ENCODE results near the gene LRP11. TPM values are rescaled to one million over a fixed set of nuclear protein-coding genes. Genes with fewer than 3 reads are reported as not detected.

LRP11 gene
- total and polyA plus RNA-seq, 10 of the 15 experiments (the other 5 are each of a cell fraction or from before 2014, with no cell fraction given): under 0.01 to 0.23 (median 0.03) TPM; not detected in 6

- 39% methylated on average over 6 of the region's 6 CpGs for WGBS (ENCODE audit: insufficient coverage, insufficient replicate concordance, low lambda C conversion rate, missing lambda C conversion rate)
- CTCF ChIA-PET: interaction anchor here (0.6 to 2.2 kb wide), 5 partner anchors 9 to 106 kb away, joined by 3 to 7 read pairs (median 3); no protein-coding TSS in a partner anchor
- RAD21 ChIA-PET (ENCODE audit: unreplicated experiment): interaction anchor here (0.6 kb wide), 1 partner anchor 31 kb away, joined by 3 read pairs; no protein-coding TSS in a partner anchor
- Histone ChIP-seq H4K20me1 (ENCODE audit: control insufficient read depth, insufficient read depth) (no peaks in the 10 kb centered on the region), H3K4me3 (no peak overlapping the region), H3K79me2 (ENCODE audit: control insufficient read depth, insufficient read depth, low read length) (no peaks in the 10 kb centered on the region), H3K27ac (ENCODE audit: control insufficient read depth, insufficient read depth) (no peak overlapping the region), H3K27me3 (replicated peaks in 1 of 2; ENCODE audit: control insufficient read depth in 2 of 2, insufficient read depth in 2 of 2, low read length in 1 of 2) (no peaks in the 10 kb centered on the region; a peak in 1 of 4 replicates), H3K9ac (ENCODE audit: control insufficient read depth, insufficient read depth, low read length) (no peak overlapping the region), H2AFZ (ENCODE audit: control insufficient read depth, low read depth, low read length) (no peak overlapping the region), H3K9me3 (replicated peaks; ENCODE audit: control insufficient read depth, insufficient read depth, low read length) (no peaks in the 10 kb centered on the region), H3K36me3 (ENCODE audit: control insufficient read depth in 2 of 2, insufficient read depth in 2 of 2, low read length in 1 of 2) (no peaks in the 10 kb centered on the region), H3K4me1 (ENCODE audit: control insufficient read depth, insufficient read depth, low read length) (no peaks in the 10 kb centered on the region), H3K4me2 (ENCODE audit: control insufficient read depth, insufficient read depth) (no peak overlapping the region)
- POLR2A ChIA-PET: interaction anchor here (0.6 kb wide), 1 partner anchor 69 kb away, joined by 4 read pairs; no protein-coding TSS in a partner anchor
- TF ChIP-seq NR2C2 (IDR thresholded peaks at IDR 0.05; ENCODE audit: borderline replicate concordance, control insufficient read depth, insufficient read length, low read depth) (no peak), RCOR1 (conservative IDR thresholded peaks at IDR 0.05; ENCODE audit: low read depth, low read length) (no peak), RBBP5 (conservative IDR thresholded peaks at IDR 0.05) (no peak)
- ATAC-seq: no peak
- BruUV-seq (replicated peaks): no TSS peak
- no peak for DNase-seq (ENCODE audit: low read depth, low spot score)
- intact Hi-C loops (cut with micrococcal nuclease; ENCODE audit: unreplicated experiment) (loop anchor here (5.0 kb wide), 1 partner anchor 109 kb away; no protein-coding TSS in a partner anchor), in situ Hi-C loops (cut with MboI) (loop anchor here (5.0 kb wide), 1 partner anchor 96 kb away; no protein-coding TSS in a partner anchor)
- SMC1A ChIA-PET (ENCODE audit: uncharacterized antibody, unreplicated experiment): interaction anchor here (0.6 to 1.1 kb wide), 2 partner anchors 9 to 15 kb away, joined by 4 to 5 read pairs; no protein-coding TSS in a partner anchor
- no peak for FAIRE-seq
Measured at GRCh38 chr6:149831308-149831820, 32.8 kb downstream of the LRP11 start.

- H3K9ac ChIP-seq (ENCODE audit: control insufficient read depth, insufficient read depth, low read length): no peak overlapping the region
- H4K20me1 ChIP-seq (ENCODE audit: control insufficient read depth, insufficient read depth): no peaks in the 10 kb centered on the region
- no peaks in the 10 kb centered on the region; a peak in 1 of 4 replicates for H3K27me3 ChIP-seq (replicated peaks in 1 of 2; ENCODE audit: control insufficient read depth in 2 of 2, insufficient read depth in 2 of 2, low read length in 1 of 2)
- WGBS (ENCODE audit: insufficient coverage, insufficient replicate concordance, low lambda C conversion rate, missing lambda C conversion rate): 65% methylated on average over 7 of the region's 7 CpGs
- FAIRE-seq: no peak
- ChIA-PET POLR2A (no interaction called here), CTCF (interaction anchor here (0.6 to 1.4 kb wide), 3 partner anchors 10 to 61 kb away, joined by 3 to 6 read pairs (median 3); no protein-coding TSS in a partner anchor), RAD21 (ENCODE audit: unreplicated experiment) (no interaction called here), SMC1A (ENCODE audit: uncharacterized antibody, unreplicated experiment) (interaction anchor here (0.6 to 1.1 kb wide), 2 partner anchors 9 to 15 kb away, joined by 4 to 5 read pairs; no protein-coding TSS in a partner anchor)
- no TSS peak for BruUV-seq (replicated peaks)
- no peak overlapping the region for H3K4me2 ChIP-seq (ENCODE audit: control insufficient read depth, insufficient read depth)
- H3K4me3 ChIP-seq: no peak overlapping the region
- no peak for DNase-seq (ENCODE audit: low read depth, low spot score)
- TF ChIP-seq POU2F2 (IDR thresholded peaks at IDR 0.05; ENCODE audit: borderline replicate concordance, low read depth, low read length): no peak
- TF ChIP-seq CHD4 (IDR thresholded peaks at IDR 0.05): no peak
- TF ChIP-seq KLF5 (IDR thresholded peaks at IDR 0.05; ENCODE audit: partially characterized antibody): no peak
- no peak for TF ChIP-seq REST (IDR thresholded peaks at IDR 0.05; ENCODE audit: low read depth, low read length)
- TF ChIP-seq SMAD5 (IDR thresholded peaks at IDR 0.05; ENCODE audit: low read depth): no peak
- TF ChIP-seq POLR2AphosphoS5 (IDR thresholded peaks at IDR 0.05; ENCODE audit: low read length): no peak
- no peak for TF ChIP-seq MTA2 (IDR thresholded peaks at IDR 0.05; ENCODE audit: low read depth)
- no peak for TF ChIP-seq RAD51 (IDR thresholded peaks at IDR 0.05)
- TF ChIP-seq EP300 (IDR thresholded peaks at IDR 0.05; ENCODE audit: borderline replicate concordance in 1 of 2, control insufficient read depth in 1 of 2, low read depth in 2 of 2, low read length in 2 of 2): no peak
- no peak for TF ChIP-seq IKZF2 (IDR thresholded peaks at IDR 0.05)
- in situ Hi-C loops (cut with MboI): loop anchor here (5.0 kb wide), 1 partner anchor 96 kb away; no protein-coding TSS in a partner anchor
- no peak for ATAC-seq
- H3K36me3 ChIP-seq (ENCODE audit: control insufficient read depth in 2 of 2, insufficient read depth in 2 of 2, low read length in 1 of 2): no peaks in the 10 kb centered on the region
- no peaks in the 10 kb centered on the region for H3K79me2 ChIP-seq (ENCODE audit: control insufficient read depth, insufficient read depth, low read length)
- no peak overlapping the region for H3K27ac ChIP-seq (ENCODE audit: control insufficient read depth, insufficient read depth)
- intact Hi-C loops (cut with micrococcal nuclease; ENCODE audit: unreplicated experiment): loop anchor here (5.0 kb wide), 1 partner anchor 109 kb away; no protein-coding TSS in a partner anchor
- H3K4me1 ChIP-seq (ENCODE audit: control insufficient read depth, insufficient read depth, low read length): no peaks in the 10 kb centered on the region
- H2AFZ ChIP-seq (ENCODE audit: control insufficient read depth, low read depth, low read length): no peak overlapping the region
- H3K9me3 ChIP-seq (replicated peaks; ENCODE audit: control insufficient read depth, insufficient read depth, low read length): no peaks in the 10 kb centered on the region
Measured at GRCh38 chr6:149830731-149831307, 33.3 kb downstream of the LRP11 start.
